Small intestine (tissue), 7 donors: ENCODE measurements around the gene NR2F1. TPM values are rescaled to one million over a fixed set of nuclear protein-coding genes. Genes with fewer than 3 reads are reported as not detected.

Source experiments
- DNase-seq, 2 donors: peaks; one replicate each; pipeline versions ENCODE4 v3.0.0 to v3.0.0-alpha.2; 2013
- FAIRE-seq: peaks from 2 replicates; lab custom pipeline; 2012; peaks lifted over from hg19 to GRCh38; lab: Jason Lieb, UNC
- H3K27ac ChIP-seq, 3 donors: one replicate each; pipeline ENCODE4 v1.5.1; 2013; ENCODE audit warnings: low read length in 2 of 3, mild to moderate bottlenecking in 2 of 3, control low read depth in 1 of 3, inconsistent platforms in 1 of 3, low read depth in 1 of 3, moderate library complexity in 1 of 3
- H3K27me3 ChIP-seq, 3 donors: one replicate each; pipeline ENCODE4 v1.6.1; 2013; ENCODE audit warnings: low read length in 3 of 3, inconsistent platforms in 1 of 3; ENCODE audit not compliant: control insufficient read depth in 3 of 3, insufficient read depth in 3 of 3
- H3K36me3 ChIP-seq, 3 donors: one replicate each; pipeline ENCODE4 v1.6.1; 2013; ENCODE audit warnings: low read length in 3 of 3, inconsistent platforms in 1 of 3, low read depth in 1 of 3, mild to moderate bottlenecking in 1 of 3, moderate library complexity in 1 of 3; ENCODE audit not compliant: control insufficient read depth in 3 of 3, insufficient read depth in 2 of 3
- H3K4me1 ChIP-seq, 3 donors: one replicate each; pipeline ENCODE4 v1.6.1; 2013; ENCODE audit warnings: low read length in 2 of 3, inconsistent platforms in 1 of 3, low read depth in 1 of 3, mild to moderate bottlenecking in 1 of 3, moderate library complexity in 1 of 3; ENCODE audit not compliant: control insufficient read depth in 3 of 3, insufficient read depth in 2 of 3
- H3K4me3 ChIP-seq, 3 donors: one replicate each; pipeline ENCODE4 v1.5.1; 2013; ENCODE audit warnings: low read length in 3 of 3, control low read depth in 1 of 3, inconsistent platforms in 1 of 3, low read depth in 1 of 3, mild to moderate bottlenecking in 1 of 3, moderate library complexity in 1 of 3
- H3K9me3 ChIP-seq, 2 donors: one replicate each; pipeline ENCODE4 v1.6.1; 2013; ENCODE audit warnings: low read depth in 1 of 2, low read length in 1 of 2; ENCODE audit not compliant: control insufficient read depth in 2 of 2, insufficient read depth in 1 of 2
- WGBS, 3 donors: extraction: QIAGEN DNeasy Blood & Tissue Kit; methylation state at CpG; one replicate each; pipeline ENCODE4 v1.1.7; 2013; 5-methylcytosine and 5-hydroxymethylcytosine counted together
- polyA plus RNA-seq, 4 donors: library from polyadenylated mRNA; stranded (reverse) in 3 of 4; unstranded in 1 of 4; fragments of 200-250 nt in 3 of 4; fragments of 120-200 nt in 1 of 4; gene quantifications; one replicate each; pipeline versions ENCODE4 v1.2.1 to v1.2.3, GENCODE V29; 2013
- donor health status: healthy with polysubstance abuse.
- donor health status: control.
- donor health status: control.
- donor health status: Bipolar disorder and iron deficiency.
- donor health status: healthy.

NR2F1 gene
- polyA plus RNA-seq, 4 donors, result 0.67 to 12.1 (median 3.7) TPM

DNA sequence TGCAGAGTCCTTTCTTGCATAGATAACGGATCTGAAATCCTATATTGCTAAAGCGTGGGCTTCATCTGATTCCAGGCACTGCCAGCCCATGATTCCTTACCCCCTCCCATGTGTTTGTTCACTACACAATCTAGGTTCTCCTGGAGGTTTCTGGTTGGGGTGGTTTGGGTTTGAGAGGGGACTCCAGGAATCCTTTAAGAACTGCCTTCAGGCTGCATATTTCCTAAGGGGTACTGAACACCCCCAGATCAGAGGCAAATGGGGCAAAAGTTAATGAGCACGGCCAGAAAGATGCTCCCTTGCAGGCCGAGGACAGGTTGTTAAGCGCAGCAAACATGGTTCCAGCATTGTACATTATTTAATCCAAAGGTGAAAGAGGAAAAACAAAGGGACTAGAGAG, 9.9 kb downstream of the NR2F1 start:
- H3K27me3 ChIP-seq, result peaks cover 13 to 80% (median 48%) of the 10 kb centered on the region in 3 donors
- H3K27ac ChIP-seq, result no peak overlapping the region
- peaks cover 0 to 8% (median 0%) of the 10 kb centered on the region in 3 donors for H3K4me1 ChIP-seq
- DNase-seq (no peak), FAIRE-seq (no peak)
- WGBS, 3 donors, result 49 to 59% (median 52%) methylated on average over 5 of the region's 5 CpGs
- peaks cover 0 to 14% of the 10 kb centered on the region in 2 donors for H3K9me3 ChIP-seq
- H3K4me3 ChIP-seq, result no peak overlapping the region
- peaks cover 0 to 7% (median 0%) of the 10 kb centered on the region in 3 donors for H3K36me3 ChIP-seq

DNA sequence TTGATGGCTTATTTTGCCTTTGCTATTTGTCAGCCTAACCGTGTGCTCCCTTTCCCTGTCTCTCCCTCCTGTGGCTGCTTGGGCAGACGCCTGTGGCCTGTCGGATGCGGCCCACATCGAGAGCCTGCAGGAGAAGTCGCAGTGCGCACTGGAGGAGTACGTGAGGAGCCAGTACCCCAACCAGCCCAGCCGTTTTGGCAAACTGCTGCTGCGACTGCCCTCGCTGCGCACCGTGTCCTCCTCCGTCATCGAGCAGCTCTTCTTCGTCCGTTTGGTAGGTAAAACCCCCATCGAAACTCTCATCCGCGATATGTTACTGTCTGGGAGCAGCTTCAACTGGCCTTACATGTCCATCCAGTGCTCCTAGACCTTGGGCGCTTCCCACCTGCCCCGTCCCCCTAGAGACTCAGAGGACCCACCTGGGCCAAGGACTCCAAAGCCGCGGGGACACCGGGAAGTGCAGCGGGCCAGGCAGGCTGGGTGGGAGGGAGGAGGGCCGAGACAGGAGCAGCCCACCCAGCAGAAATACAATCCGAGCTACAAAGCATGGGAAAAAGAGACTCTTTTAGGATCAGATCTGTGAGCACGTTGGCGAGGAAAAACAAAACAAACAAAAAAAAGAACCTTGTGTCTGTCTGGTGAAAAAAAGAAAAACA, 10.6 kb downstream of the NR2F1 start:
- WGBS, 3 donors, result 36 to 48% (median 48%) methylated on average over 30 of the region's 30 CpGs
- H3K36me3 ChIP-seq, result peaks cover 0 to 4% (median 0%) of the 10 kb centered on the region in 3 donors
- H3K27ac ChIP-seq, result no peak overlapping the region
- peaks cover 0 to 14% of the 10 kb centered on the region in 2 donors for H3K9me3 ChIP-seq
- FAIRE-seq (no peak), DNase-seq (no peak)
- H3K4me3 ChIP-seq, result no peak overlapping the region
- peaks cover 0 to 4% (median 0%) of the 10 kb centered on the region in 3 donors for H3K4me1 ChIP-seq
- peaks cover 8 to 83% (median 50%) of the 10 kb centered on the region in 3 donors for H3K27me3 ChIP-seq

DNA sequence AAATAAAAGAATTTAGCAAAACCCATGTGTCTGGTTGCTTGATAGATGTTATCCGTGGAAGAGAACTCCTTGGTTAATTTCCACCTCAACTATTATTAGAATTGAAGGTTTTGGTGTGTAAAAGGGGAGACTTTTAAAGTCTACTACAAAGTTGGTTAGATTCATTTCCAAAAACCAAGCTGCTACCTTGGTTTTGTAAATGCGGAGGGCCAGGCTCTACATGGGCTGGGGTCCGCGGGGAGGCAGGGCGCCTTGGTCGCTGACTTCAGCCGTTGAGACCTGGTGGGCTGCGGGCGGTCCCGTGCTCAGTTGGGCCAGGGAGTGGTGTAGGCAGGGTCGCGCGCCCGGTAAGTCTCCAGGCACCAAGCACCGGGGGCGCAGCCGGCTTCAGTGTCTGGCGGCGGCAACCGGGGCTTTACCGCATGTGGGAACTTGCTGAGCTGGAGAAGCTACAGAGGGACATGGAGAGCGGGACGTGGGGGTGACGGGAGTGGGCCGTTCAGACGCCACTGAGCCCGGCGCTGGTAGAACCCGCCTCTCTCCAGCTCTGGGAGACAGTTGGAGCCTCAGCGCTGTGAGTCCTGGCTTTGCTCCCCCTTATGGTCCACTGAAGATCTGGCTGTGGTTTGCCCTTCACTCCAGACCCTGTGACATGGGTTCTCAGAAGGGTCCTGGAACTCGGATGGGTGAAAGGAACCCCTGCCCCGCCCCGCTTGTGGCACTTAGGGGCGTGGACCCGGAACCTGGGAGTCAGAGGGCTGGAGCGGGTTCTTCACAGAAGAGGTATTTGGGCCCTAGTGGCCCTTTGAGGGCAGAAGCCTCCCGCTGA, 11.8 kb downstream of the NR2F1 start:
- peaks cover 0 to 14% of the 10 kb centered on the region in 2 donors for H3K9me3 ChIP-seq
- no peak for FAIRE-seq
- H3K4me3 ChIP-seq, result no peak overlapping the region
- H3K27me3 ChIP-seq, result peaks cover 8 to 84% (median 54%) of the 10 kb centered on the region in 3 donors
- 20 to 38% (median 34%) methylated on average over 33 to 37 of the region's 37 CpGs for WGBS, 3 donors
- no peak for DNase-seq
- H3K27ac ChIP-seq, result no peak overlapping the region
- peaks cover 0 to 4% (median 0%) of the 10 kb centered on the region in 3 donors for H3K4me1 ChIP-seq
- H3K36me3 ChIP-seq, result peaks cover 0 to 4% (median 0%) of the 10 kb centered on the region in 3 donors

DNA sequence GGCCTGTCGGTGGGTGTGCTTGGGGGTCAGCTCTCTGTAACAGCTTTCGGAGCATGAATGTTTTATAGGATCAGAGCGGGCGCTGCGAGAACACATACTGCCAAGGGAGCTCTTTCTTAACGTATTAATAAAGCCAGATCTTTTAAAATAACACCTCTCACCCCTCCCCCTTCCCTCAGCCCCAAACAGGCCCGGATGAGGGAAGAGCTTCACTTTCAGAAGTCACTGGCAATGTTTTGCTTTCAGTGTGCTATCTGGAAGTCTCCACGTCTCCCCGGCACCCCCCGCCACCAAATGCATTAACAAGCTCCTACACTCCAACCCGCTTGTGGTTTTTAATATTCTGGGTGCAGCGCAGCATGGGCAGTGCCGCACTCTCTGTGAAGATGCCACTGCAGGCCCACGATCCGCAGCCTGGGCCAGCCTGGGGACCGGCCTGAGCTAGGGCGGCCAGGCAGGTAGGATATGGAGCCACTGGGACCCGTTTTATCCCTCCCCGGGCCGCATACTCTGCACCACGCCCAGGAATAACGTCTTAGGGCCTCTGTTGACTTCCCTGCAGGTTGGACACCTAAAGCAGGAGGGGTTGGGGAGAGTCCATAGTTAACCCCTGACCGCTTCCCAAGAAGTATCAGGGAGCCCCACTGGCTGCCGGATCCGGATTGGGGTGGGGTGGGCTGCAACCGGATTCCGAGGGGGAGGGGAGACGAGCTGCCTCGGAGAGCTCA, 12.6 kb downstream of the NR2F1 start:
- Histone ChIP-seq H3K4me1 (peaks cover 0 to 4% (median 0%) of the 10 kb centered on the region in 3 donors), H3K27me3 (peaks cover 8 to 84% (median 52%) of the 10 kb centered on the region in 3 donors), H3K36me3 (peaks cover 0 to 4% (median 0%) of the 10 kb centered on the region in 3 donors), H3K9me3 (peaks cover 0 to 14% of the 10 kb centered on the region in 2 donors), H3K4me3 (no peak overlapping the region), H3K27ac (no peak overlapping the region)
- DNase-seq, result no peak
- 16 to 43% (median 35%) methylated on average over 29 of the region's 29 CpGs for WGBS, 3 donors
- FAIRE-seq, result no peak

DNA sequence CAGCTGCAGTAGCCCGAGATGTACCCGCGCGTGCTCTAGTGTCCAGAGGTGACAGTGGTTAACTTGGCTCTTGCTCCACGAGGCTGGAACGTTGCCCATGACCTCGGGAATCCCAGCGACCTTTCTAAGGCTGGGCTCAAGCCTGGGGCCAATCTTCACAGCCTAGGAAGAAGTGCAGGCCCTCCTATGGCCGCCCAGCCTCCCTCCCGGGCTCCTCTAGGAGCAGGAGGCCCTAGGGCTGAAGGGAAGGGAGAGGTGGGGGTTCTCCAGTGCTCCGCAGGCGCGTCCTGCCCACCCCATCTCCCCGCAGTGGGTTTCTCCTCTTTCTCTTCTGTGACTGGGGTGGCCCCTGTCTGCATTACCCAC, 13.3 kb downstream of the NR2F1 start:
- peaks cover 0 to 4% (median 0%) of the 10 kb centered on the region in 3 donors for H3K4me1 ChIP-seq
- peaks cover 8 to 88% (median 54%) of the 10 kb centered on the region in 3 donors for H3K27me3 ChIP-seq
- FAIRE-seq (no peak), DNase-seq (no peak)
- H3K27ac ChIP-seq, result no peak overlapping the region
- no peak overlapping the region for H3K4me3 ChIP-seq
- WGBS, 3 donors, result 19 to 25% (median 22%) methylated on average over 14 of the region's 14 CpGs
- peaks cover 0 to 14% of the 10 kb centered on the region in 2 donors for H3K9me3 ChIP-seq
- peaks cover 0 to 4% (median 0%) of the 10 kb centered on the region in 3 donors for H3K36me3 ChIP-seq

DNA sequence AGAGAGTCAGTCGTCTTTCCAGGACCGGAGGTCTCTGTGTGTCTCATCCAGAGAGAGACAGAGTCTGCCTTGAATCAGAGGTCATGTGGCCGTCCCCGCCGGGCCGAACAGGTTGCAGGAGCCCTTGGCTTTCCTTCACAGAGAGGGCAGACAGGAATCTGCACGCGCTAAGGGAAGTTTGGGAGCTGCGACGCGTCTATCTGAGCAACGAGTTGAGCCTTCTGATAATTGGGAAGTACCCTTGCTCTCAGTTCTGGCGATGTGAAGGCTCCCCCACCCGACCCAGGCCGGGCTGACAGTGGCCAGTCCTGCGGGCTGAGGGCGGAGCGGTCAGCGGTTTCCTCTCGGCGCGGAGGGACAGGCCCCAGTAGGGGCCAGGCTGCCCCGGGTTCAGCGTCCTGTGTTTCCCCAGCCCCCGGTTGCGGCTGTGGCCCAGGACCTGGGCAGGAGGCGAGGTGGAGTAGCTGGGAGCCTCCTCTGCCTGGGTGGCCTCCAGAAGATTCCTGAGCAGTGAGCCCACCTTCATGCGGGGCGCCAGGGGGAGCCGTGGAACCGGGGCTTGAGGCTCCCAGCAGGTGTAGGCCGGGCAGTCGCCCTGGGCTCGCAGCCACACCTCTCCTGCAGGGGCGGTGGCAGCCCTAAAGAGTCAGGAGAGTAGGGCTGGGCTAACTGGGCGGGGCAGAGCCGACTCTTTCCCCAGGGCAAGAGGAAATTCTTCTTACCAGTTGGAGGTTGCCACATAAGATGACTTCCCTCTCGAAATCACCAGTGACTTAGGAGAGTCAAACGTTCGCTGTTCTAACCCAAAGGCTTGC, 13.9 kb downstream of the NR2F1 start:
- no peak for FAIRE-seq
- H3K4me3 ChIP-seq, result no peak overlapping the region
- H3K27me3 ChIP-seq, result peaks cover 8 to 88% (median 51%) of the 10 kb centered on the region in 3 donors
- peaks cover 0 to 14% of the 10 kb centered on the region in 2 donors for H3K9me3 ChIP-seq
- peaks cover 0 to 4% (median 0%) of the 10 kb centered on the region in 3 donors for H3K36me3 ChIP-seq
- 6 to 34% (median 18%) methylated on average over 39 to 40 of the region's 40 CpGs for WGBS, 3 donors
- peak in 1 of 2 donors; percentile 62 for DNase-seq
- peaks cover 0 to 4% (median 0%) of the 10 kb centered on the region in 3 donors for H3K4me1 ChIP-seq
- H3K27ac ChIP-seq, result no peak overlapping the region

DNA sequence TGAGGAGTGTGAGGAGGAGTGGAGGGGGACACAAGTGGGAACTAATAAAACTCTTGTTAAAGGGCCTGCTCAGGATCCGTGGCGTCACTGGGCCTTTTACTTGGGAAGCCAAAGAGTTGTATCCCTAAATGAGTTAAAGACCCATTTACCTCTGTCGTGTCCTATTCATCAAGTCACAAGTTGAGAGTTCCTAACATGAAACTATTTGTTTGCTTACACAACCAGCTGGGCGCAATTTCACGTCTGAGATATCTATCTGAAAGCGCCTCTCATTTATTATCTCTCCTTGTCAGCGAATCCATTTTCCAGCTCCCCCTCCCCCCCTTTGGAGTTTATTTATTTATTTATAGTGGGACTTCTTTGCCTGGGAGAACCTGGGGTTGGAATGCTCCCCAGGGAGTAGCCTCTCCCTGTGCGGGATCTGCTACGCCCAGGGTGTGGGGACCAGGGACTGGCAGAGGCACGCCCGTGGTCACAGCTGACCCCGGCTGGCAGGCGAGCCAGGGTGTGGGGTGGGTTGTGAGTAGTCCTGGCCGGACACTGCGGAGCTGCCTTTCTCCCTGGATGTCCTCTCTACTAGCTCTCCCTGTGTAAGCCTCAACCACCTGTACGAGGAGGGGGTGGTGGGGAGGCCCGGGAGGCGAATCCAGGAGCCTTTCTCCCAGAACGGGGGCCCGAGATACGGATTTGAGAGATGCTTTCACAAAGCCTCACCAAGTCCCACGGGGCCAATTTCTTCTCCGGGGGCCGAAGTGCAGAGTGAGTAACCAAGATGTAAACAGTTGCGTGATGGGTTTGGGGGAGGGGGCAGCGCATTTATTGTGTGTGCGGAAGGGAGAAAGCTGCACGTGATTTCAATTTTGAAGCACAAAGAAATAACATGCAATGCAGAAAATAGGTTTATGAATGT, 15.3 kb downstream of the NR2F1 start:
- Histone ChIP-seq H3K36me3 (peaks cover 0 to 4% (median 0%) of the 10 kb centered on the region in 3 donors), H3K27ac (no peak overlapping the region), H3K4me1 (peaks cover 0 to 10% (median 0%) of the 10 kb centered on the region in 3 donors), H3K9me3 (peaks cover 0 to 14% of the 10 kb centered on the region in 2 donors), H3K27me3 (peaks cover 8 to 96% (median 57%) of the 10 kb centered on the region in 3 donors), H3K4me3 (no peak overlapping the region)
- no peak for FAIRE-seq
- DNase-seq, result peak in 1 of 2 donors; percentile 6
- 13 to 38% (median 22%) methylated on average over 28 of the region's 28 CpGs for WGBS, 3 donors
